Endothelial cell of umbilical vein (primary cell): Measurements from ENCODE around the gene TBX15.

Source experiments
- JUN ChIP-seq: IDR thresholded peaks from 2 replicates; pipeline ENCODE4 v1.6.1; 2011; ENCODE audit warnings: borderline replicate concordance, low read depth; ENCODE audit not compliant: insufficient read length, insufficient read depth
- MYC ChIP-seq: IDR thresholded peaks from one replicate; pipeline ENCODE4 v1.6.1; 2011; ENCODE audit warnings: mild to moderate bottlenecking, low read depth, low read length
- POLR2A ChIP-seq: IDR thresholded peaks from 2 replicates; pipeline ENCODE4 v1.6.1; 2012; ENCODE audit warnings: low read depth, mild to moderate bottlenecking, control low read depth, low read length
- POLR2AphosphoS5 ChIP-seq: IDR thresholded peaks from 2 replicates; pipeline ENCODE4 v1.6.1; 2012; ENCODE audit warnings: low read depth, mild to moderate bottlenecking, control low read depth, low read length, moderate library complexity; ENCODE audit not compliant: insufficient read depth
- TF ChIP-seq, protein P1 (sequence below), 2 donors: IDR thresholded peaks; 1 replicate in 1 of 2; 2 replicates in 1 of 2; pipeline ENCODE4 v1.5.1; 2011; ENCODE audit warnings: low read length in 2 of 2, mild to moderate bottlenecking in 2 of 2, moderate library complexity in 2 of 2, control low read depth in 1 of 2, inconsistent platforms in 1 of 2, low read depth in 1 of 2; ENCODE audit not compliant: insufficient read depth in 1 of 2; ENCODE audit errors: extremely low read depth in 1 of 2

DNA sequence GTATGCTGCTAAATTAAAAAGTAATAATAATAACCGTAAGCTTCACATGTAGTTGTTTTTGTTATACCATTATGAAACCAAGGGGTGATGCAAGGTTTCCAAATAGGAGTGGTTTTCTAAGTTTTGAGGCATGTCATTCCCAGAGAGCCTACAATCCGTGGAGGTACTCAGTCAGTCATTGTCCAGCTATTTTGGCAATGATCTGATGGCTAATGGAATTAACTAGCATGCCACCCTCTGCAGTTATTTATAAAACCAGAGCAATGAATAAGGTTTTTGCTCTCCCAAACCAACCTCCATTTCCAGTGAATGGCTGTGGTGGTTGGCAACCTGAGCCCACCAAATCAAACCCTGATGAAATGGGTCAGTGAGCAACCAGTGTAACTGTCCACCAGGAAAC lies 106.4 kb downstream of the TBX15 start:
- TF ChIP-seq JUN (no peak), POLR2AphosphoS5 (no peak), MYC (no peak), POLR2A (no peak)
- TF ChIP-seq, protein P1, sequence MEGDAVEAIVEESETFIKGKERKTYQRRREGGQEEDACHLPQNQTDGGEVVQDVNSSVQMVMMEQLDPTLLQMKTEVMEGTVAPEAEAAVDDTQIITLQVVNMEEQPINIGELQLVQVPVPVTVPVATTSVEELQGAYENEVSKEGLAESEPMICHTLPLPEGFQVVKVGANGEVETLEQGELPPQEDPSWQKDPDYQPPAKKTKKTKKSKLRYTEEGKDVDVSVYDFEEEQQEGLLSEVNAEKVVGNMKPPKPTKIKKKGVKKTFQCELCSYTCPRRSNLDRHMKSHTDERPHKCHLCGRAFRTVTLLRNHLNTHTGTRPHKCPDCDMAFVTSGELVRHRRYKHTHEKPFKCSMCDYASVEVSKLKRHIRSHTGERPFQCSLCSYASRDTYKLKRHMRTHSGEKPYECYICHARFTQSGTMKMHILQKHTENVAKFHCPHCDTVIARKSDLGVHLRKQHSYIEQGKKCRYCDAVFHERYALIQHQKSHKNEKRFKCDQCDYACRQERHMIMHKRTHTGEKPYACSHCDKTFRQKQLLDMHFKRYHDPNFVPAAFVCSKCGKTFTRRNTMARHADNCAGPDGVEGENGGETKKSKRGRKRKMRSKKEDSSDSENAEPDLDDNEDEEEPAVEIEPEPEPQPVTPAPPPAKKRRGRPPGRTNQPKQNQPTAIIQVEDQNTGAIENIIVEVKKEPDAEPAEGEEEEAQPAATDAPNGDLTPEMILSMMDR (IDR thresholded peaks at IDR 0.05; ENCODE audit: extremely low read depth in 1 of 2, insufficient read depth in 1 of 2, low read depth in 1 of 2, low read length in 2 of 2) = no peak
